Uterus (tissue), 2 donors: ENCODE results near the gene SLC6A18.

Source experiments
- POLR2A ChIP-seq, 2 donors: fragments of 450-650 bp; IDR thresholded peaks; one replicate each; pipeline ENCODE4 v1.6.1; 2016; ENCODE audit warnings: antibody characterized with exemption in 2 of 2, mild to moderate bottlenecking in 1 of 2, moderate library complexity in 1 of 2
- TF ChIP-seq, protein P1 (sequence below), 4 experiments: fragments of 200-600 bp in 2 of 4; fragments of 450-650 bp in 2 of 4; sonication (generic) in 2 of 4; IDR thresholded peaks; one replicate each; pipeline ENCODE4 v1.5.1; 2016 to 2019; ENCODE audit warnings: antibody characterized with exemption in 4 of 4, mild to moderate bottlenecking in 2 of 4, moderate library complexity in 1 of 4

DNA sequence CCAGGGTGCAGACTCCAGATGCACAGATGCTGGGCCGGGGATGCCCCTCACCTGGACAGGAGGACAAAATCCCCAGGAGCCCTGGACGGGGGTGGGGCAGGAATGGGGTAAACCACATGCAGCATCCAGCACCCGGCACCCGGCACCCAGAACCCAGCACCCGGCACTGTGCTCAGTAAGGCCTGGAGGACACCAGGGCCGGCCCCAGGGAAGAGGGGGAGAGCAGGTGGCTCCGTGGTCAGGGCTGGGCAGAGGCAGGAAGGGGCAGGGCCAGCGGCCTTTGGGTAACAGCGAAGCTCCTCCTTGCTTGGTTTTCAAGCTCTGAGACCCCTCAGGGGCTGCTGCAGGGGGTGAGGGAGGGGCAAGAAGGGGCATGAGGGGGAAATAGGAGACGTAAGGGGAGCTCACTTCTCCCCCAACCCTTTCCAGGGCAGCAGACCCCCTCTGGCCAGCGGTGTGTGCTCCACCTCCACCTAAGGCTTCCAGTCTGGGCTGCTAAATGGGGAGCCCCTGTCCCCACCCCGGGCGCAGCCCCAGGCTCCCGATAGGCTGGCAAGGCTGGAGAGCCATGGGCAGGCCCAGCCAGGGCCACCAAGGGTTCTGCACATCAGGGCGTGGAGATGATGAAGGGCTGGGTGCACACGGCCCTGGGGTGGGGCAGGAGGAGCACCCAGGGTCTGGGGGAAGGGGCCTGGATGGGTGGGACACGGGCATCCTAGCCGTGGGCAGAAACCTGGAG is 41.6 kb upstream of the SLC6A18 start:
- TF ChIP-seq, protein P1, sequence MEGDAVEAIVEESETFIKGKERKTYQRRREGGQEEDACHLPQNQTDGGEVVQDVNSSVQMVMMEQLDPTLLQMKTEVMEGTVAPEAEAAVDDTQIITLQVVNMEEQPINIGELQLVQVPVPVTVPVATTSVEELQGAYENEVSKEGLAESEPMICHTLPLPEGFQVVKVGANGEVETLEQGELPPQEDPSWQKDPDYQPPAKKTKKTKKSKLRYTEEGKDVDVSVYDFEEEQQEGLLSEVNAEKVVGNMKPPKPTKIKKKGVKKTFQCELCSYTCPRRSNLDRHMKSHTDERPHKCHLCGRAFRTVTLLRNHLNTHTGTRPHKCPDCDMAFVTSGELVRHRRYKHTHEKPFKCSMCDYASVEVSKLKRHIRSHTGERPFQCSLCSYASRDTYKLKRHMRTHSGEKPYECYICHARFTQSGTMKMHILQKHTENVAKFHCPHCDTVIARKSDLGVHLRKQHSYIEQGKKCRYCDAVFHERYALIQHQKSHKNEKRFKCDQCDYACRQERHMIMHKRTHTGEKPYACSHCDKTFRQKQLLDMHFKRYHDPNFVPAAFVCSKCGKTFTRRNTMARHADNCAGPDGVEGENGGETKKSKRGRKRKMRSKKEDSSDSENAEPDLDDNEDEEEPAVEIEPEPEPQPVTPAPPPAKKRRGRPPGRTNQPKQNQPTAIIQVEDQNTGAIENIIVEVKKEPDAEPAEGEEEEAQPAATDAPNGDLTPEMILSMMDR (IDR thresholded peaks at IDR 0.05) = no peak
- no peak for TF ChIP-seq POLR2A (IDR thresholded peaks at IDR 0.05)
